GM12878 (cell line): ENCODE data around the gene RALB. TPM values are rescaled to one million over a fixed set of nuclear protein-coding genes. Genes with fewer than 3 reads are reported as not detected.

ENCODE experiments used
- ATAC-seq: fragments of 200-7000 bp; cut with Tn5 transposase; 3 replicates; pipeline ENCODE4 v1.9.1; 2020; ENCODE audit warnings: mild to moderate bottlenecking, moderate library complexity
- BruUV-seq: library from RNA; stranded (reverse); fragments of 400-500 nt; replicated peaks from 2 replicates; lab custom pipeline; 2021; lab: Mats Ljungman, UMichigan
- CTCF ChIA-PET: fragments of 300-600 bp; sonication (Branson Sonifier 250); formaldehyde crosslinking; extraction: SDS; loops from one replicate; lab custom pipeline; 2021; ENCODE audit warnings: inconsistent platforms; lab: Yijun Ruan, JAX
- POLR2A ChIA-PET: fragments of 350-600 bp; formaldehyde crosslinking; extraction: SDS; loops from one replicate; lab custom pipeline; 2021; ENCODE audit warnings: inconsistent platforms; lab: Charles Lee
- RAD21 ChIA-PET: fragments of 300-600 bp; sonication (Branson Sonifier 250); formaldehyde crosslinking; loops from one replicate; lab custom pipeline; 2023; ENCODE audit warnings: antibody characterized with exemption; ENCODE audit not compliant: unreplicated experiment; lab: Charles Lee
- SMC1A ChIA-PET: fragments of 300-600 bp; sonication (Branson Sonifier 250); formaldehyde crosslinking; loops from one replicate; lab custom pipeline; 2023; ENCODE audit not compliant: unreplicated experiment, uncharacterized antibody; lab: Charles Lee
- DNase-seq: peaks from one replicate; pipeline ENCODE4 v3.0.0-alpha.2; 2011; ENCODE audit warnings: low read depth, low spot score
- FAIRE-seq: peaks from 3 replicates; lab custom pipeline; 2011; peaks lifted over from hg19 to GRCh38; lab: Jason Lieb, UNC
- H2AFZ ChIP-seq: 2 replicates; pipeline ENCODE4 v1.6.0; 2011; ENCODE audit warnings: low read depth, low read length, control low read depth; ENCODE audit not compliant: control insufficient read depth
- H3K27ac ChIP-seq: 2 replicates; pipeline ENCODE4 v1.5.1; 2011; ENCODE audit warnings: control low read depth; ENCODE audit not compliant: control insufficient read depth, insufficient read depth
- H3K27me3 ChIP-seq, 2 experiments: replicated peaks in 1 of 2; 2 replicates each; pipeline versions ENCODE4 v1.6.0 to v1.6.1; 2011; ENCODE audit warnings: low read length in 1 of 2; ENCODE audit not compliant: control insufficient read depth in 2 of 2, insufficient read depth in 2 of 2
- H3K36me3 ChIP-seq, 2 experiments: 2 replicates each; pipeline ENCODE4 v1.5.1; 2011; ENCODE audit warnings: low read length in 1 of 2; ENCODE audit not compliant: control insufficient read depth in 2 of 2, insufficient read depth in 2 of 2
- H3K4me1 ChIP-seq: 2 replicates; pipeline ENCODE4 v1.6.1; 2011; ENCODE audit warnings: mild to moderate bottlenecking, low read length, moderate library complexity, mixed read lengths; ENCODE audit not compliant: control insufficient read depth, insufficient read depth
- H3K4me2 ChIP-seq: 2 replicates; pipeline ENCODE4 v1.6.0; 2011; ENCODE audit warnings: control low read depth; ENCODE audit not compliant: control insufficient read depth, insufficient read depth
- H3K4me3 ChIP-seq: fragments of 200-600 bp; sonication (generic); 2 replicates; pipeline ENCODE4 v1.5.1; 2016
- H3K79me2 ChIP-seq: 2 replicates; pipeline ENCODE4 v1.6.0; 2011; ENCODE audit warnings: low read length; ENCODE audit not compliant: control insufficient read depth, insufficient read depth
- H3K9ac ChIP-seq: 2 replicates; pipeline ENCODE4 v1.8.0; 2011; ENCODE audit warnings: low read length, control low read depth, mixed read lengths; ENCODE audit not compliant: control insufficient read depth, insufficient read depth
- H3K9me3 ChIP-seq: replicated peaks from 3 replicates; pipeline ENCODE4 v1.5.1; 2011; ENCODE audit warnings: mild to moderate bottlenecking, low read length; ENCODE audit not compliant: control insufficient read depth, insufficient read depth
- H4K20me1 ChIP-seq: 2 replicates; pipeline ENCODE4 v1.6.0; 2011; ENCODE audit not compliant: control insufficient read depth, insufficient read depth
- BCLAF1 ChIP-seq: fragments of 450-650 bp; IDR thresholded peaks from 2 replicates; pipeline ENCODE4 v1.6.1; 2017; ENCODE audit warnings: antibody characterized with exemption, mild to moderate bottlenecking, moderate library complexity
- CREB1 ChIP-seq: IDR thresholded peaks from 2 replicates; pipeline ENCODE4 v1.6.1; 2012; ENCODE audit warnings: low read depth, mild to moderate bottlenecking, inconsistent platforms
- EP300 ChIP-seq, 2 experiments: fragments of 150-350 bp in 1 of 2; IDR thresholded peaks; 2 replicates each; pipeline ENCODE4 v1.6.1; 2011 to 2012; ENCODE audit warnings: low read depth in 2 of 2, low read length in 2 of 2, borderline replicate concordance in 1 of 2, improper control_type of control experiment in 1 of 2, inconsistent platforms in 1 of 2; ENCODE audit not compliant: control insufficient read depth in 1 of 2
- MEF2A ChIP-seq: IDR thresholded peaks from 2 replicates; pipeline ENCODE4 v1.6.1; 2011; ENCODE audit warnings: low read depth, mild to moderate bottlenecking, low read length, moderate library complexity; ENCODE audit not compliant: insufficient read depth
- MXI1 ChIP-seq: fragments of 150-350 bp; IDR thresholded peaks from 2 replicates; pipeline ENCODE4 v1.6.1; 2011; ENCODE audit warnings: low read depth, mild to moderate bottlenecking, inconsistent platforms, low read length, improper control_type of control experiment
- NKRF ChIP-seq: fragments of 450-650 bp; conservative IDR thresholded peaks from 2 replicates; pipeline ENCODE4 v1.6.1; 2017; ENCODE audit warnings: mild to moderate bottlenecking, moderate library complexity
- SP1 ChIP-seq: IDR thresholded peaks from one replicate; pipeline ENCODE4 v1.6.1; 2011; ENCODE audit warnings: low read depth, low read length
- TARDBP ChIP-seq: IDR thresholded peaks from 2 replicates; pipeline ENCODE4 v1.6.1; 2016; ENCODE audit warnings: borderline replicate concordance
- ZNF384 ChIP-seq: IDR thresholded peaks from 2 replicates; pipeline ENCODE4 v1.6.1; 2012; ENCODE audit warnings: low read depth, mild to moderate bottlenecking, low read length, improper control_type of control experiment, borderline replicate concordance
- ZNF687 ChIP-seq: fragments of 450-650 bp; IDR thresholded peaks from 2 replicates; pipeline ENCODE4 v1.6.1; 2017; ENCODE audit warnings: mild to moderate bottlenecking, moderate library complexity
- WGBS: methylation state at CpG from one replicate; pipeline ENCODE4 v1.1.6; 2016; ENCODE audit warnings: low lambda C conversion rate; ENCODE audit not compliant: insufficient replicate concordance, insufficient coverage; ENCODE audit errors: missing lambda C conversion rate; 5-methylcytosine and 5-hydroxymethylcytosine counted together
- in situ Hi-C: fragments of 300-500 bp; cut with MboI; formaldehyde crosslinking; loops from 9 replicates; pipeline ENCODE4 v1.14.3; 2018; ENCODE audit warnings: mixed read lengths
- intact Hi-C: fragments of 100-400 bp; cut with micrococcal nuclease; formaldehyde crosslinking; loops from one replicate; pipeline ENCODE4 v1.14.2; 2022; ENCODE audit not compliant: unreplicated experiment
- polyA plus RNA-seq, 11 experiments: library from polyadenylated mRNA; depleted of rRNA in 4 of 11; unstranded in 6 of 11; stranded (reverse) in 5 of 11; fragments of >200 nt; fragmentation: Nextera tagmentation in 4 of 11; fragmentation: Illumina TruSeq in 1 of 11; extraction: Ambion mirVana in 4 of 11; extraction: Trizol in 1 of 11; gene quantifications; 1 replicate in 1 of 11; 2 replicates in 10 of 11; pipeline versions ENCODE4 v1.2.1 to v1.2.3, GENCODE V29; 2011 to 2016; ENCODE audit warnings: inconsistent platforms in 2 of 11, missing spikeins in 2 of 11, low read depth in 1 of 11
- total RNA-seq, 4 experiments: library from RNA; depleted of rRNA in 3 of 4; stranded (reverse); fragments of >200 nt in 3 of 4; fragmentation: Illumina TruSeq in 1 of 4; extraction: Trizol in 1 of 4; gene quantifications; 2 replicates each; pipeline versions ENCODE4 v1.2.1 to v1.2.3, GENCODE V29; 2013 to 2021

RALB gene
- total and polyA plus RNA-seq, 10 of the 15 experiments (the other 5 are each of a cell fraction or from before 2014, with no cell fraction given), result 8.3 to 54.0 (median 24.2) TPM

GRCh38 chr2:120307482-120307881 lies 54.8 kb downstream of the RALB start (continued):
- TF ChIP-seq BCLAF1 (no peak), TARDBP (no peak), MEF2A (no peak), SP1 (no peak), MXI1 (no peak), ZNF384 (no peak), EP300 (IDR thresholded peaks at IDR 0.05; ENCODE audit: borderline replicate concordance in 1 of 2, control insufficient read depth in 1 of 2, low read depth in 2 of 2, low read length in 2 of 2) (no peak)
- TF ChIP-seq, all 136 proteins: peak for 0

GRCh38 chr2:120308038-120308910 lies 55.6 kb downstream of the RALB start:
- Histone ChIP-seq H3K4me3 (no peak overlapping the region), H3K79me2 (no peaks in the 10 kb centered on the region), H2AFZ (peak overlapping the region; percentile 68), H4K20me1 (no peaks in the 10 kb centered on the region), H3K4me1 (peaks cover 36% of the 10 kb centered on the region), H3K27ac (peak overlapping the region; percentile 59), H3K9ac (no peak overlapping the region), H3K36me3 (no peaks in the 10 kb centered on the region), H3K27me3 (no peaks in the 10 kb centered on the region), H3K9me3 (no peaks in the 10 kb centered on the region), H3K4me2 (peak overlapping the region; percentile 64)
- FAIRE-seq, result no peak
- POLR2A ChIA-PET, result interaction anchor here (0.7 kb wide), 1 partner anchor 54 kb away, joined by 3 read pairs; no protein-coding TSS in a partner anchor
- peak; percentile 35 for DNase-seq
- in situ Hi-C loops, result no loop called here
- SMC1A ChIA-PET, result interaction anchor here (0.9 to 7.4 kb wide), 6 partner anchors 12 to 198 kb away, joined by 3 to 106 read pairs (median 4); no protein-coding TSS in a partner anchor
- peak; percentile 73 for ATAC-seq
- RAD21 ChIA-PET, result interaction anchor here (1.2 to 1.3 kb wide), 3 partner anchors 15 to 77 kb away, joined by 4 to 5 read pairs (median 4); no protein-coding TSS in a partner anchor
- intact Hi-C loops, result no loop called here
- WGBS, result 8% methylated on average over 16 of the region's 16 CpGs
- CTCF ChIA-PET, result interaction anchor here (0.6 to 7.5 kb wide), 3 partner anchors 81 to 553 kb away, joined by 3 to 148 read pairs (median 48); no protein-coding TSS in a partner anchor
- BruUV-seq, result no TSS peak
- TF ChIP-seq NKRF (no peak), CREB1 (peak; percentile 77), ZNF687 (peak; percentile 83)
